HepG2 (cell line): ENCODE data around the gene COL27A1. TPM values are rescaled to one million over a fixed set of nuclear protein-coding genes. Genes with fewer than 3 reads are reported as not detected.
A peak's percentile ranks its signal among the peaks of the same experiment; 100 is the strongest.

Experiments used
- ATAC-seq: fragments of 200-7000 bp; cut with Tn5 transposase; 3 replicates; pipeline ENCODE4 v1.9.1; 2020; ENCODE audit warnings: mild to moderate bottlenecking, moderate library complexity
- BruUV-seq: library from RNA; stranded (reverse); fragments of 400-500 nt; replicated peaks from 2 replicates; lab custom pipeline; 2021; lab: Mats Ljungman, UMichigan
- CTCF ChIA-PET: fragments of 300-600 bp; formaldehyde crosslinking; extraction: SDS; loops from one replicate; lab custom pipeline; 2021; ENCODE audit warnings: low total read pairs, inconsistent platforms, low intra/inter-chr PET ratio; lab: Yijun Ruan, JAX
- POLR2A ChIA-PET: fragments of 350-600 bp; sonication (Branson Sonifier 250); formaldehyde crosslinking; loops from one replicate; lab custom pipeline; 2020; ENCODE audit warnings: antibody characterized with exemption, inconsistent platforms; lab: Yijun Ruan, JAX
- DNase-seq: peaks from one replicate; pipeline ENCODE4 v3.0.0-alpha.2; 2015; ENCODE audit warnings: low spot score
- FAIRE-seq: peaks from 3 replicates; lab custom pipeline; 2011; peaks lifted over from hg19 to GRCh38; lab: Jason Lieb, UNC
- H2AFZ ChIP-seq: one replicate; pipeline ENCODE4 v1.6.1; 2011; ENCODE audit warnings: low read length, inconsistent platforms
- H3K27ac ChIP-seq: fragments of 300-600 bp; 3 replicates; pipeline ENCODE4 v1.8.0; 2011; ENCODE audit warnings: mixed run types, mild to moderate bottlenecking, mixed read lengths, low read length, inconsistent platforms; ENCODE audit not compliant: insufficient read depth; ENCODE audit errors: extremely low read length
- H3K27me3 ChIP-seq, 2 experiments: fragments of 200-600 bp in 1 of 2; 2 replicates in 1 of 2; 3 replicates in 1 of 2; pipeline versions ENCODE4 v1.6.0 to v1.8.0; 2011; ENCODE audit warnings: low read length in 2 of 2, mild to moderate bottlenecking in 2 of 2, moderate library complexity in 2 of 2, inconsistent platforms in 1 of 2; ENCODE audit not compliant: insufficient read depth in 2 of 2, control insufficient read depth in 1 of 2
- H3K36me3 ChIP-seq, 2 experiments: fragments of 200-600 bp in 1 of 2; replicated peaks in 1 of 2; 2 replicates in 1 of 2; 3 replicates in 1 of 2; pipeline versions ENCODE4 v1.5.1 to v1.8.0; 2011; ENCODE audit warnings: low read length in 2 of 2, inconsistent platforms in 1 of 2; ENCODE audit not compliant: insufficient read depth in 2 of 2, control insufficient read depth in 1 of 2
- H3K4me1 ChIP-seq: 2 replicates; pipeline ENCODE4 v1.5.1; 2012; ENCODE audit warnings: low read length, inconsistent platforms; ENCODE audit not compliant: insufficient read depth
- H3K4me2 ChIP-seq: 2 replicates; pipeline ENCODE4 v1.6.0; 2011; ENCODE audit warnings: low read depth, low read length, inconsistent platforms
- H3K4me3 ChIP-seq, 3 experiments: fragments of 200-600 bp in 1 of 3; sonication (generic), shearing (Covaris generic) in 1 of 3; replicated peaks in 1 of 3; 2 replicates each; pipeline ENCODE4 v1.5.1; 2011 to 2016; ENCODE audit warnings: low read length in 3 of 3, inconsistent platforms in 2 of 3, low read depth in 2 of 3, mild to moderate bottlenecking in 2 of 3, control low read depth in 1 of 3, mixed read lengths in 1 of 3; ENCODE audit not compliant: insufficient read depth in 1 of 3
- H3K79me2 ChIP-seq: one replicate; pipeline ENCODE4 v1.6.1; 2011; ENCODE audit warnings: low read length, inconsistent platforms; ENCODE audit not compliant: insufficient read depth
- H3K9ac ChIP-seq: 2 replicates; pipeline ENCODE4 v1.6.0; 2011; ENCODE audit warnings: mild to moderate bottlenecking, low read depth, low read length, inconsistent platforms; ENCODE audit not compliant: insufficient read depth
- H3K9me3 ChIP-seq: 2 replicates; pipeline ENCODE4 v1.5.1; 2012; ENCODE audit warnings: mild to moderate bottlenecking, low read length
- H4K20me1 ChIP-seq: 2 replicates; pipeline ENCODE4 v1.6.0; 2011; ENCODE audit warnings: inconsistent platforms, mild to moderate bottlenecking, low read length, moderate library complexity; ENCODE audit not compliant: insufficient read depth
- CREB1 ChIP-seq, 2 experiments: fragments of 450-650 bp in 1 of 2; IDR thresholded peaks; 2 replicates each; pipeline ENCODE4 v1.6.1; 2016 to 2017; ENCODE audit warnings: control low read depth in 1 of 2, mild to moderate bottlenecking in 1 of 2, missing compliant biosample characterization in 1 of 2, missing genetic modification characterization in 1 of 2
- MED1 ChIP-seq: sonication (generic); formaldehyde crosslinking; IDR thresholded peaks from 2 replicates; pipeline ENCODE4 v1.4.0; 2020; ENCODE audit warnings: missing genetic modification reagents
- MXD4 ChIP-seq: IDR thresholded peaks from 2 replicates; pipeline ENCODE4 v1.6.1; 2016; ENCODE audit warnings: mild to moderate bottlenecking, missing biosample characterization, missing genetic modification reagents
- RBM22 ChIP-seq: fragments of 200-400 bp; formaldehyde crosslinking; optimal IDR thresholded peaks from 2 replicates; pipeline ENCODE3; 2017; ENCODE audit warnings: mild to moderate bottlenecking, low read length, moderate library complexity
- WGBS: methylation state at CpG from one replicate; pipeline ENCODE4 v1.1.6; 2017; ENCODE audit warnings: low lambda C conversion rate; 5-methylcytosine and 5-hydroxymethylcytosine counted together
- in situ Hi-C: cut with HindIII; loops from 2 replicates; pipeline ENCODE4 v1.10.0; 2017; ENCODE audit warnings: low pct_unique_long_range_greater_than_20kb; ENCODE audit not compliant: extremely low pct_ligation_motif_present
- intact Hi-C: fragments of 100-400 bp; cut with micrococcal nuclease; formaldehyde crosslinking; loops from one replicate; pipeline ENCODE4 v1.10.0; 2022; ENCODE audit not compliant: unreplicated experiment
- polyA plus RNA-seq, 8 experiments: library from polyadenylated mRNA; depleted of rRNA in 3 of 8; stranded (reverse) in 7 of 8; unstranded in 1 of 8; fragments of >200 nt; fragmentation: Illumina TruSeq in 4 of 8; extraction: Trizol in 4 of 8; gene quantifications; 2 replicates each; pipeline versions ENCODE4 v1.2.1 to v1.2.3, GENCODE V29; 2011 to 2016; ENCODE audit warnings: low read depth in 4 of 8, missing spikeins in 1 of 8, mixed read lengths in 1 of 8; ENCODE audit not compliant: insufficient read depth in 1 of 8
- total RNA-seq, 5 experiments: library from RNA; depleted of rRNA; stranded (reverse); fragments of >200 nt; fragmentation: Illumina TruSeq; extraction: Trizol; gene quantifications; 2 replicates each; pipeline ENCODE4 v1.2.3, GENCODE V29; 2016; ENCODE audit warnings: low read depth in 1 of 5
- TF ChIP-seq, protein P1 (sequence below): sonication (generic); formaldehyde crosslinking; IDR thresholded peaks from 2 replicates; pipeline ENCODE4 v1.4.0; 2020; ENCODE audit warnings: missing genetic modification reagents; ENCODE audit errors: not compliant biosample characterization

Gene COL27A1
- total and polyA plus RNA-seq, 2 of the 13 experiments (the other 11 are each of a cell fraction or from before 2014, with no cell fraction given) = 71.3 to 89.1 TPM

- H3K4me2 ChIP-seq = no peak overlapping the region
- DNase-seq (no peak), FAIRE-seq (no peak)
- WGBS = 83% methylated on average over 3 of the region's 3 CpGs
- in situ Hi-C loops = no loop called here
- H3K79me2 ChIP-seq = no peaks in the 10 kb centered on the region
- no TSS peak for BruUV-seq
- peaks cover 15% of the 10 kb centered on the region for H3K4me1 ChIP-seq
- H3K36me3 ChIP-seq = peaks cover 35 to 79% of the 10 kb centered on the region in 2 experiments
- POLR2A ChIA-PET = no interaction called here
- CTCF ChIA-PET = no interaction called here
- H3K27me3 ChIP-seq = no peaks in the 10 kb centered on the region
- H3K9me3 ChIP-seq = no peaks in the 10 kb centered on the region
- no peak overlapping the region for H2AFZ ChIP-seq
- TF ChIP-seq MED1 (no peak), CREB1 (IDR thresholded peaks at IDR 0.05) (peak; percentile 81), CREB1 (CRISPR knock-in tag; IDR thresholded peaks at IDR 0.05) (no peak), RBM22 (peak; percentile 55)
- TF ChIP-seq, all 625 proteins: peak for 2
- H3K27ac ChIP-seq = no peak overlapping the region
- intact Hi-C loops = no loop called here
- H3K4me3 ChIP-seq = no peak overlapping the region
- no peaks in the 10 kb centered on the region for H4K20me1 ChIP-seq
- no peak overlapping the region for H3K9ac ChIP-seq
- no peak for ATAC-seq
Observed at GRCh38 chr9:114278356-114278755, 123.0 kb downstream of the COL27A1 start.

GRCh38 chr9:114278881-114279570 lies 123.7 kb downstream of the COL27A1 start:
- H3K79me2 ChIP-seq = no peaks in the 10 kb centered on the region
- H3K9ac ChIP-seq = no peak overlapping the region
- FAIRE-seq = no peak
- H3K4me1 ChIP-seq = peaks cover 15% of the 10 kb centered on the region
- H3K9me3 ChIP-seq = no peaks in the 10 kb centered on the region
- no peaks in the 10 kb centered on the region for H4K20me1 ChIP-seq
- no TSS peak for BruUV-seq
- in situ Hi-C loops = no loop called here
- ChIA-PET POLR2A (no interaction called here), CTCF (no interaction called here)
- H3K4me2 ChIP-seq = no peak overlapping the region
- H3K27me3 ChIP-seq = no peaks in the 10 kb centered on the region
- no peak overlapping the region for H3K27ac ChIP-seq
- no peak overlapping the region for H2AFZ ChIP-seq
- no peak for TF ChIP-seq MXD4
- TF ChIP-seq, protein P1, sequence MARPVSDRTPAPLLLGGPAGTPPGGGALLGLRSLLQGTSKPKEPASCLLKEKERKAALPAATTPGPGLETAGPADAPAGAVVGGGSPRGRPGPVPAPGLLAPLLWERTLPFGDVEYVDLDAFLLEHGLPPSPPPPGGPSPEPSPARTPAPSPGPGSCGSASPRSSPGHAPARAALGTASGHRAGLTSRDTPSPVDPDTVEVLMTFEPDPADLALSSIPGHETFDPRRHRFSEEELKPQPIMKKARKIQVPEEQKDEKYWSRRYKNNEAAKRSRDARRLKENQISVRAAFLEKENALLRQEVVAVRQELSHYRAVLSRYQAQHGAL (CRISPR knock-in tag) = no peak
- intact Hi-C loops = no loop called here
- no peak for DNase-seq
- 95% methylated on average over 12 of the region's 14 CpGs for WGBS
- no peak for ATAC-seq
- peaks cover 39 to 79% of the 10 kb centered on the region in 2 experiments for H3K36me3 ChIP-seq
- H3K4me3 ChIP-seq = no peak overlapping the region
